Stimulated activated naive B cell treated with anti-CD40 and anti-IgM and Interleukin-4, amounts not matched to agents 10 μg/mL and 1 μg/mL and 100 μg/mL, for 72 hours (primary cell): ENCODE data around the gene PCCB.
"Not testable (repeated sequence)": the region's sequence is repeated elsewhere in the genome, so short reads cannot be mapped to it uniquely, and the experiment has no call there.

Source experiments
- ATAC-seq, 2 donors: fragments of 150-1000 bp; cut with Tn5 transposase; replicated peaks; 2 replicates each; pipeline ENCODE4 v1.10.0; 2021; ENCODE audit warnings: moderate library complexity in 1 of 2
- DNase-seq: peaks from one replicate; pipeline ENCODE4 v3.0.0; 2021
- H3K27ac Mint-ChIP-seq: one replicate; pipeline ENCODE4 v1.8.0; 2022; ENCODE audit warnings: mild to moderate bottlenecking, mixed read lengths
- H3K27me3 Mint-ChIP-seq, 2 donors: one replicate each; pipeline ENCODE4 v1.8.0; 2022; ENCODE audit warnings: mixed read lengths in 2 of 2
- H3K36me3 Mint-ChIP-seq, 2 donors: one replicate each; pipeline ENCODE4 v1.8.0; 2022; ENCODE audit warnings: mixed read lengths in 2 of 2, mild to moderate bottlenecking in 1 of 2
- H3K4me1 Mint-ChIP-seq, 2 donors: one replicate each; pipeline ENCODE4 v1.8.0; 2022; ENCODE audit warnings: mixed read lengths in 2 of 2, mild to moderate bottlenecking in 1 of 2
- H3K4me3 Mint-ChIP-seq, 2 donors: one replicate each; pipeline ENCODE4 v1.8.0; 2022; ENCODE audit warnings: mild to moderate bottlenecking in 2 of 2, mixed read lengths in 2 of 2, moderate library complexity in 1 of 2
- H3K9me3 Mint-ChIP-seq, 2 donors: one replicate each; pipeline ENCODE4 v1.8.0; 2022; ENCODE audit warnings: mixed read lengths in 2 of 2, mild to moderate bottlenecking in 1 of 2

Gene PCCB

GRCh38 chr3:136351351-136351750 lies 101.2 kb downstream of the PCCB start:
- DNase-seq: no peak
- Mint-ChIP-seq H3K4me1 (no peaks in the 10 kb centered on the region), H3K27ac (no peak overlapping the region), H3K9me3 (peaks cover 0 to 5% of the 10 kb centered on the region in 2 donors), H3K4me3 (no peak overlapping the region), H3K27me3 (no peaks in the 10 kb centered on the region), H3K36me3 (peaks cover 19 to 36% of the 10 kb centered on the region in 2 donors)
- no peak for ATAC-seq

- no peaks in the 10 kb centered on the region for H3K27me3 Mint-ChIP-seq
- peaks cover 19 to 37% of the 10 kb centered on the region in 2 donors for H3K36me3 Mint-ChIP-seq
- no peak overlapping the region for H3K4me3 Mint-ChIP-seq
- ATAC-seq: no peak
- H3K27ac Mint-ChIP-seq: no peak overlapping the region
- DNase-seq: no peak
- H3K4me1 Mint-ChIP-seq: no peaks in the 10 kb centered on the region
- H3K9me3 Mint-ChIP-seq: peaks cover 0 to 5% of the 10 kb centered on the region in 2 donors
Measured at GRCh38 chr3:136351905-136352304, 101.8 kb downstream of the PCCB start.

GRCh38 chr3:136353461-136353860 lies 103.3 kb downstream of the PCCB start:
- Mint-ChIP-seq H3K36me3 (peaks cover 21 to 45% of the 10 kb centered on the region in 2 donors), H3K9me3 (peaks cover 0 to 5% of the 10 kb centered on the region in 2 donors), H3K4me3 (no peak overlapping the region), H3K4me1 (no peaks in the 10 kb centered on the region), H3K27ac (no peak overlapping the region), H3K27me3 (no peaks in the 10 kb centered on the region)
- no peak for DNase-seq
- ATAC-seq: no peak

- DNase-seq (no peak), ATAC-seq (no peak)
- Mint-ChIP-seq H3K4me3 (no peak overlapping the region), H3K4me1 (peaks cover 0 to 2% of the 10 kb centered on the region in 2 donors), H3K27me3 (no peaks in the 10 kb centered on the region), H3K27ac (no peak overlapping the region), H3K9me3 (no peaks in the 10 kb centered on the region), H3K36me3 (peaks cover 18 to 31% of the 10 kb centered on the region in 2 donors)
Measured at GRCh38 chr3:136366289-136366688, 116.1 kb downstream of the PCCB start.

- H3K4me1 Mint-ChIP-seq, DNase-seq, H3K9me3 Mint-ChIP-seq, H3K27ac Mint-ChIP-seq, H3K4me3 Mint-ChIP-seq, ATAC-seq, H3K27me3 Mint-ChIP-seq: not testable (repeated sequence)
- peaks cover 31 to 47% of the 10 kb centered on the region in 2 donors for H3K36me3 Mint-ChIP-seq
Measured at GRCh38 chr3:136375800-136376199, 125.7 kb downstream of the PCCB start.

- H3K36me3 Mint-ChIP-seq: peaks cover 29 to 45% of the 10 kb centered on the region in 2 donors
- H3K4me1 Mint-ChIP-seq: no peaks in the 10 kb centered on the region
- no peaks in the 10 kb centered on the region for H3K9me3 Mint-ChIP-seq
- DNase-seq (no peak), ATAC-seq (no peak)
- no peak overlapping the region for H3K4me3 Mint-ChIP-seq
- H3K27ac Mint-ChIP-seq: no peak overlapping the region
- no peaks in the 10 kb centered on the region for H3K27me3 Mint-ChIP-seq
Measured at GRCh38 chr3:136377508-136377907, 127.4 kb downstream of the PCCB start.

GRCh38 chr3:136378011-136378410 lies 127.9 kb downstream of the PCCB start:
- no peak overlapping the region for H3K4me3 Mint-ChIP-seq
- H3K9me3 Mint-ChIP-seq: no peaks in the 10 kb centered on the region
- no peak overlapping the region for H3K27ac Mint-ChIP-seq
- ATAC-seq (no peak), DNase-seq (no peak)
- no peaks in the 10 kb centered on the region for H3K4me1 Mint-ChIP-seq
- H3K27me3 Mint-ChIP-seq: no peaks in the 10 kb centered on the region
- H3K36me3 Mint-ChIP-seq: peaks cover 26 to 41% of the 10 kb centered on the region in 2 donors
